WI38 (cell line): ENCODE data around the gene MNS1.
"Not testable (repeated sequence)": the region's sequence is repeated elsewhere in the genome, so short reads cannot be mapped to it uniquely, and the experiment has no call there.

Source experiments
- H3K4me3 ChIP-seq: 2 replicates; pipeline ENCODE4 v1.5.1; 2011; ENCODE audit warnings: low read depth, mild to moderate bottlenecking, control low read depth, low read length
- TF ChIP-seq, protein P1 (sequence below): IDR thresholded peaks from 2 replicates; pipeline ENCODE4 v1.5.1; 2012; ENCODE audit warnings: low read depth, mild to moderate bottlenecking, control low read depth, low read length

Gene MNS1

GRCh38 chr15:56425276-56425675, 39.7 kb downstream of the MNS1 start:
- no peak overlapping the region for H3K4me3 ChIP-seq
- TF ChIP-seq, protein P1, sequence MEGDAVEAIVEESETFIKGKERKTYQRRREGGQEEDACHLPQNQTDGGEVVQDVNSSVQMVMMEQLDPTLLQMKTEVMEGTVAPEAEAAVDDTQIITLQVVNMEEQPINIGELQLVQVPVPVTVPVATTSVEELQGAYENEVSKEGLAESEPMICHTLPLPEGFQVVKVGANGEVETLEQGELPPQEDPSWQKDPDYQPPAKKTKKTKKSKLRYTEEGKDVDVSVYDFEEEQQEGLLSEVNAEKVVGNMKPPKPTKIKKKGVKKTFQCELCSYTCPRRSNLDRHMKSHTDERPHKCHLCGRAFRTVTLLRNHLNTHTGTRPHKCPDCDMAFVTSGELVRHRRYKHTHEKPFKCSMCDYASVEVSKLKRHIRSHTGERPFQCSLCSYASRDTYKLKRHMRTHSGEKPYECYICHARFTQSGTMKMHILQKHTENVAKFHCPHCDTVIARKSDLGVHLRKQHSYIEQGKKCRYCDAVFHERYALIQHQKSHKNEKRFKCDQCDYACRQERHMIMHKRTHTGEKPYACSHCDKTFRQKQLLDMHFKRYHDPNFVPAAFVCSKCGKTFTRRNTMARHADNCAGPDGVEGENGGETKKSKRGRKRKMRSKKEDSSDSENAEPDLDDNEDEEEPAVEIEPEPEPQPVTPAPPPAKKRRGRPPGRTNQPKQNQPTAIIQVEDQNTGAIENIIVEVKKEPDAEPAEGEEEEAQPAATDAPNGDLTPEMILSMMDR, result no peak

DNA sequence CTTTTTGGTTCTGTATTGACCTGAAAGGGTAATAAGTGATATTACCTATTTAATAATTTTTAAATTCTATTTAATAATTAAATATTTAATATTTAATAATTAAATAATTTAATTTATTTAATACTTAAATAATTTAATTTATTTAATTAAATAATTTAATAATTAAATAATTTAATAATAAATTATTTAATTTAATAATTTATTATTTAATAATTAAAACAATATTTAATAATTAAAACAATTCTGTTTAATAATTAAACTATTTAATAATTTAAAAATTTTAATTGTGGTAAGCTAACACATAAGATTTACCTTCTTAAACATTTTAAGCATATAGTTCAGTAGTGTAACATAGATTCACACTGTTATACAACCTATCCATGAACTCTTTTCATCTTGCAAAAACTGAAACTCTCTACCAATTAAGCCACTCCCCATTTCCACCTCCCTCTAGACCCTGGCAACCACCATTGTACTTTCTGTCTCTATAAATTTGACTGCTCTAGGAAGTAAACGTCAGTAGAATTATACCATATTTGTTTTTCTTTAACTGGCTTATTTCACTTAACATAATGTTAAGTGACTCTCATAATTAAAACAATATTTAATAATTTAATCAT, 51.7 kb downstream of the MNS1 start:
- H3K4me3 ChIP-seq, result not testable (repeated sequence)

DNA sequence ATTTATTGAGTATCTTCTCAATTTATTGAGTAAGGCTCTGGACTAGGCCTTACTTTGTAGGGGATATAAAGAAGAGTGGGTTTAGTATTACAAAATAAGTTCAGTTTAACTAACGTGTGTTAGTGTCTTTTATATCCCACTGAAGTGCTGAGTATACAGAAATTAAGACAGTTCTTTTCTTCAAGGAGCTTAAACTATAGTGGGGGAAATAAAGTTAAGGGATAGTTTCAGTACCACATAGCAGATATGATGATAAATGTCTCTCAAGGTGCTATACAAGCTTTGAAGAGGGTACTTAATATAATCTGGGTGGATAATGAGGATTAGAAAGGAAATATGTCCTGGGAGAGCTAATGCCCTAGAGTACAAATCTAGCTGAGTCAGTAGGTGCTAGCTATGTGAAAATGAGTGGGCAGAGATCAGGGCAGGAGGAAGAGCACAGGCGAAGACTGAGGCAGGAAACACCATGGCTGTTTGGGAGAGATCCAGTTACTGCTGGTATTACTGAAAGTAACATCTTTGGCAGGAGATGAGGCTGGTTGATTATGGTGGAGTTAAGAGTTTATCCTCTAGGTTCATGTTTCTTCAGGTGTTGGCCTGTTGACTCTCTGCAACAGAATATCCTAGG, 53.7 kb downstream of the MNS1 start:
- TF ChIP-seq, protein P1, result no peak

DNA sequence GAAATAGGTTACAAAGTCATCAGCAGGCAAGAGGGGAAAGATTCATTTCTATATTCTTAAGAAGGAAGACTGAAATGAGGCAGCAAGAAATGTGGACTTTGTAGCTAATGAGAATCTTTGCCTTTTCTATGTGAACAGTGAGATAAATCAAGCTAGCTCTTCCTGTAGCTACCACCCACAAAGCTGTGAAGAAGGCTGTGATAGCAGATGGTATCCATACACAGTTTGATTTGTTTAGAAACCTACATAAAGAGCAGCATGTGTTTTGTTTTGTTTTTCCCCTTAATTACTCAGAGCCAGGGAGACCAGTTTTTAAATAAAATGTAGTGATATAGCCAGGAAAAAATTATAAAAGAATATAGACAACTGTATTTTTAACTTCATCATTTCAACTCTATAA, 54.2 kb downstream of the MNS1 start:
- H3K4me3 ChIP-seq, result no peak overlapping the region
- TF ChIP-seq, protein P1, result no peak

More for the DNA sequence above, 53.7 kb downstream of the MNS1 start:
- no peak overlapping the region for H3K4me3 ChIP-seq

DNA sequence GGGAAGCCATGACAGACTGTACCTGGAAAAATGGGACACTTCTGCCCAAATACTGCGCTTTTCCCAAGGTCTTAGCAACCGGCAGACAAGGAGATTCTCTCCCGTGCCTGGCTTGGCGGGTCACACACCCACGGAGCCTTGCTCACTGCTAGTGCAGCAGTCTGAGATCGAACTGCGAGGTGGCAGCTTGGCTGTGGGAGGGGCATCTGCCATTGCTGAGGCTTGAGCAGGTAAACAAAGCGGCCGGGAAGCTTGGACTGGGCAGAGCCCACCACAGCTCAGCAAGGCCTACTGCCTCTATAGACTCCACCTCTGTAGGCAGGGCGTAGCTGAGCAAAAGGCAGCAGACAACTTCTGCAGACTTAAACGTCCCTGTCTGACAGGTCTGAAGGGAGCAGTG, 65.7 kb downstream of the MNS1 start:
- not testable (repeated sequence) for H3K4me3 ChIP-seq

DNA sequence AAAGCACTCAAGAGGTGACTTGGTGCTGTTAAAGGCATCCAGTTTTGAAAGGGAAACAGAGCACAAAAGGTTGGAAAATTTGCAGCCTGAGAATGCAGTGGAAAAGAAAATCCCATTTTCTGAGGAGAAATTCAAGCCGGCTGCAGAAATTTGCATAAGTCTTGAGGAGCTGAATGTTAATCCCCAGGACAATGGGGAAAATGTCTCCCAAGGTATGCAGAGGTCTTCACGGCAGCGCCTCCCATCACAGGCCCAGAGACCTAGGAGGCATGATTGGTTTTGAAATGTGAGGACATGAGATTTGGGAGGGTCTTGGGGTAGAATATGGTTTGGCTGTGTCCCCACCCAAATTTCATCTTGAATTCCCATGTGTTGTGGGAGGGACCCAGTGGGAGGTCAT, 67.6 kb downstream of the MNS1 start:
- H3K4me3 ChIP-seq, result not testable (repeated sequence)

GRCh38 chr15:56394909-56395308, 70.0 kb downstream of the MNS1 start:
- TF ChIP-seq, protein P1, result no peak
- no peak overlapping the region for H3K4me3 ChIP-seq

DNA sequence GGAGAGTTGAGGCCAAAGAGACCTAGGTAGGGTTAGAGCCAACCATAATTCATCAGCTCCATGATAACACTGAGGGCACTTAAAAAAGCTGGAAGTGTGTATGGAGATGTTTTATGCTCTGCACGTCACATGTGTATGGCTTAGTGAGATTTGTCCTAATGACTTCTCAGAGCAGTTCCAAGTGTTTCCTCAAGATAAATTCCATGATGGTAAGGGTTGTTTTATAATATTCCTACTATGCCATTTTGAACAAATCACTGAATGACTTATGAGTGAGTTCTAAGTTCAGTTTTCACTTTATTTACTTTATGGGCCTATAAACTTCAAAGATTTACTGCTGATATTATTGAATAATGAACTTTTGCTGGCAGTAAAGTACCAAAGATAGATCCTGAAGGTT, 71.7 kb downstream of the MNS1 start:
- no peak overlapping the region for H3K4me3 ChIP-seq
- TF ChIP-seq, protein P1, result no peak

GRCh38 chr15:56390739-56391267, 74.1 kb downstream of the MNS1 start:
- H3K4me3 ChIP-seq, result no peak overlapping the region
- TF ChIP-seq, protein P1, result no peak
